ENCODE measurements around the gene TRIM66. TPM values are rescaled to one million over a fixed set of nuclear protein-coding genes. Genes with fewer than 3 reads are reported as not detected.

The TRIM66 gene
- total RNA-seq: 0.99 and 2.0 TPM in 2 replicates

GRCh38 chr11:8682303-8683114 is at the start of gene TRIM66, which contains the start of gene RPL27A:
Gene TRIM66, minus strand, starts transcription at chr11:8682665. Its CDS starts 10,391 bp downstream, at chr11:8672274.
Gene RPL27A, plus strand, starts transcription at chr11:8682792. Its CDS starts 22 bp downstream, at chr11:8682814.

GRCh38 chr11:8593935-8594909 is 88.2 kb downstream of the TRIM66 start, which contains the start of gene STK33:
Gene STK33, minus strand, starts transcription at chr11:8594228. Its CDS starts 119,323 bp downstream, at chr11:8474905.

Other genes starting within 250 kb of the TRIM66 start
- gene STK33, start 88.4 kb downstream of the TRIM66 start, total RNA-seq: 2.4 and 8.3 TPM in 2 replicates
- gene RPL27A, start 127 bp upstream of the TRIM66 start, total RNA-seq: 1,607 and 1,795 TPM in 2 replicates
- gene AKIP1, start 228.5 kb upstream of the TRIM66 start, total RNA-seq: 28.0 and 32.7 TPM in 2 replicates

All from airway epithelial cell (primary cell).